AG08396 (cell line): ENCODE data around the gene CLDN4.
"Not testable (repeated sequence)": the region's sequence is repeated elsewhere in the genome, so short reads cannot be mapped to it uniquely, and the experiment has no call there.

ENCODE experiments used
- DNase-seq: peaks from one replicate; pipeline ENCODE4 v3.0.0; 2012; ENCODE audit warnings: low spot score, mixed read lengths

CLDN4 gene, protein sequence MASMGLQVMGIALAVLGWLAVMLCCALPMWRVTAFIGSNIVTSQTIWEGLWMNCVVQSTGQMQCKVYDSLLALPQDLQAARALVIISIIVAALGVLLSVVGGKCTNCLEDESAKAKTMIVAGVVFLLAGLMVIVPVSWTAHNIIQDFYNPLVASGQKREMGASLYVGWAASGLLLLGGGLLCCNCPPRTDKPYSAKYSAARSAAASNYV

DNA sequence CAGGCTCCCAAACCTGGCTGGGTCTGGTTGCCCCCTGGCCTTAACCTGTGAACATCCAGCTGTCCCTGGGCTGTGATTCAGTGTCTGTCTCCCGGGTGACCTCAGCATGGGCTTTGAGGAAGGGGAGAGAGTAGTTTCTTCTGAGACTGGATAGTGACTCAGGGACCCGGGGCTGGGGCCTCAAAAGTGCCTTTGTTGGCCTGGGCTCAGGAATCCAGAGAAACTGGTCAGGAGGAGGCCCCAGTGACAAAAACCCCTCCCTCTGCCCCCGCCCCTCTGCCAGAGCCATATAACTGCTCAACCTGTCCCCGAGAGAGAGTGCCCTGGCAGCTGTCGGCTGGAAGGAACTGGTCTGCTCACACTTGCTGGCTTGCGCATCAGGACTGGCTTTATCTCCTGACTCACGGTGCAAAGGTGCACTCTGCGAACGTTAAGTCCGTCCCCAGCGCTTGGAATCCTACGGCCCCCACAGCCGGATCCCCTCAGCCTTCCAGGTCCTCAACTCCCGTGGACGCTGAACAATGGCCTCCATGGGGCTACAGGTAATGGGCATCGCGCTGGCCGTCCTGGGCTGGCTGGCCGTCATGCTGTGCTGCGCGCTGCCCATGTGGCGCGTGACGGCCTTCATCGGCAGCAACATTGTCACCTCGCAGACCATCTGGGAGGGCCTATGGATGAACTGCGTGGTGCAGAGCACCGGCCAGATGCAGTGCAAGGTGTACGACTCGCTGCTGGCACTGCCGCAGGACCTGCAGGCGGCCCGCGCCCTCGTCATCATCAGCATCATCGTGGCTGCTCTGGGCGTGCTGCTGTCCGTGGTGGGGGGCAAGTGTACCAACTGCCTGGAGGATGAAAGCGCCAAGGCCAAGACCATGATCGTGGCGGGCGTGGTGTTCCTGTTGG, at the start of gene CLDN4:
CLDN4 (plus strand) TSS at position 316 of the 903 bp plus-strand sequence; CDS start at position 522, 206 bp downstream.
- DNase-seq, result no peak

- DNase-seq, result no peak
Observed at GRCh38 chr7:73786588-73786987, 44.2 kb upstream of the CLDN4 start.

- DNase-seq, result not testable (repeated sequence)
Observed at GRCh38 chr7:73787786-73788048, 43.1 kb upstream of the CLDN4 start.

DNA sequence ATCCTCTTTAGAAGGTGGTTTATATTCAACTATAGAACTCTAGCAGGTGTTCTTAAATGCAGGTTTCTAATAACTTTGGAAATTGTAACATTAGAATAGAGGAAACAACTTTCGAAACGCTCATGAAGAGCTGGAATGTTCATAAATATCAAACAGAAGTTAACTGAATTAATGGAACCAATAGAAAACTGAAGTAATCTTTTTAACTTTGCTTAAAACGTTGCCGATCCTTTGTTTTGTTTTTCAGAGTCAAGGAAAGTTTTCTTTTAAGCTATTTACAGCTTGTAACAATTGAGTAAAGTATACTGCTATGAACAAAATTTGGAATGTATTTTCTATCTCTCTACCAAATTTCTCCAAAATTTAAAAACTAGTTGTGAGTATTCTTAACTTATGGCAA, 41.7 kb upstream of the CLDN4 start:
- no peak for DNase-seq

DNA sequence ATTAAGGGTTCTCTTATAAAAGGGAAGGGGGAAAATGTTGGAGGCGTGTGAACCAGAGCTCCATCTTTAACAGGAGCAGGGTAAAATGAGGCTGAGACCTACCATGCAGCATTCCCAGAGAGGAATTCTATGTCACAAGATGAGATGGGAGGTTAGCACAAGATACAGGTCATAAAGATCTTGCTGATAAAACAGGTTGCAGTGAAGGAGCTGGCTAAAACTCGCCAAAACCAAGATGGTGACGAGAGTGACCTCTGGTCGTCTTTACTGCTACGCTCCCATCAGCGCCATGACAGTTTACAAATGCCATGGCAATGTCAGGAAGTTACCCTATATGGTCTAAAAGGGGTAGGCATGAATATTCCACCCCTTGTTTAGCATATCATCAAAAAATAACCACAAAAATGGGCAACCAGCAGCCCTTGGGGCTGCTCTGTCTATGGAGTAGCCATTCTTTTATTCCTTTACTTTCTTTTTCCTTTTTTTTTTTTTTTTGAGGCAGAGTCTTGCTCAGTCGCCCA, 39.6 kb upstream of the CLDN4 start:
- not testable (repeated sequence) for DNase-seq

DNA sequence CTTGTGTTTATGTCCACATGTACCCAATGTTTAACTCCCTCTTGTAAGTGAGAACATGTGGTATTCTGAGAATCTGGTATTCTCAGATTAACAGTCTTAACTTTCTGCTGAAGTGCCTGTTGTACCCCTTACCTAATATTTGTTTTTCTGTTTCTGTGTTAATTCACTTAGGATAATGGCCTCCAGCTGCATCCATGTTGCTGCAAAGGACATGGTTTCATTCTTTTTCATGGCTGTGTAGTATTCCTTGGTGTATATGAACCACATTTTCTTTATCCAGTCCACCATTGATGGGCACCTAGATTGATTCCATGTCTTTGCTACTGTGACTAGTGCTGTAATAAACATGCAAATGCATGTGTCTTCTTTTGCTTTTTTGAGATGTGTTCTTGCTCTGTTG, 35.6 kb upstream of the CLDN4 start:
- DNase-seq, result not testable (repeated sequence)

DNA sequence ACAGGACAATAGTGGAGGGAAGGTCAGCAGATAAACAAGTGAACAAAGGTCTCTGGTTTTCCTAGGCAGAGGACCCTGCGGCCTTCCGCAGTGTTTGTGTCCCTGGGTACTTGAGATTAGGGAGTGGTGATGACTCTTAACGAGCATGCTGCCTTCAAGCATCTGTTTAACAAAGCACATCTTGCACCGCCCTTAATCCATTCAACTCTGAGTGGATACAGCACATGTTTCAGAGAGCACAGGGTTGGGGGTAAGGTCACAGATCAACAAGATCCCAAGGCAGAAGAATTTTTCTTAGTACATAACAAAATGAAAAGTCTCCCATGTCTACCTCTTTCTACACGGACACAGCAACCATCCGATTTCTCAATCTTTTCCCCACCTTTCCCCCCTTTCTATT, 34.1 kb upstream of the CLDN4 start:
- DNase-seq, result not testable (repeated sequence)

DNA sequence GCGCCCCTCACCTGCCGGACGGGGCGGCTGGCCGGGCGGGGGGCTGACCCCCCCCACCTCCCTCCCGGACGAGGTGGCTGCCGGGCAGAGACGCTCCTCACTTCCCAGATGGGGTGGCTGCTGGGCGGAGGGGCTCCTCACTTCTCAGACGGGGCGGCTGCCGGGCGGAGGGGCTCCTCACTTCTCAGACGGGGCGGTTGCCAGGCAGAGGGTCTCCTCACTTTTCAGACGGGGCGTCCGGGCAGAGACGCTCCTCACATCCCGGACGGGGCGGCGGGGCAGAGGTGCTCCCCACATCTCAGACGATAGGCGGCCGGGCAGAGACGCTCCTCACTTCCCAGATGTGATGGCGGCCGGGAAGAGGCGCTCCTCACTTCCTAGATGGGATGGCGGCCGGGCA, 33.6 kb upstream of the CLDN4 start:
- DNase-seq, result not testable (repeated sequence)

DNA sequence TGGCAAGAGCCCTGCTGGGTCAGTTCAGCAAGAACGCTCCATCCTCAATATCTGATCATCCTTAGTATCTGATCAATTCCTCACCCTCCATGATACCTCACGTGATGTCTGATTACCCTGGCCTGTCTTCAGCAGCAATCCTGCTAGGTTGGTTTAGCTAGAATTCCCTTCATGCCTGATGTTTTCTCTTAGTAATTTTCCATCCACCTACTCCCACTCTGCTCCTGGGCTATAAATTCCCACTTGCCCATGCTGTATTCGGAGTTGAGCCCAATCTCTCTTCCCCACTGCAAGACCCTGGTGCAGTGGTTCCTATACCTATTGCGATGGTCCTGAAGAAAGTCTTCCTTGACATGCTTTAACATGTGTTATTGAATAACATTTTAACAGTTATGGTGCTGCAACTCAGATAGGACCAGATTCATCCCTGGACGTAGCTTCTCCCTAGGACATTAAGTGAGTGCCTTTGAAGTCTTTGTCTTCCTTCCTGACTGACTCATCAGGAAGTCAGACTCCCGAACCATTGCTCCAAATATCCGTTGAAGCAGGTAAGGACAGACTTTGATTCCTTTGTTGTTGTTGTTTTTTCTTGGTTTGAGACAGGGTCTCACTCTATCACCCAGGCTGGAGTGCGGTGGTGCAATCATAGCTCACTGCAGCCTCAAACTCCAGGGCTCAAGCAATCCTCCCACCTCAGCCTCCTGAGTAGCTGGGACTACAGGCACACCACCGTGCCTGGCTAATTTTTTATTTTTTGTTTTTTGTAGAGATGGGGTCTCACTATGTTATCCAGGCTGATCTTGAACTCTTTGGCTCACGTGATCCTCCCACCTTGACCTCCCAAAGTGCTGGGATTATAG, 31.3 kb upstream of the CLDN4 start:
- DNase-seq, result no peak

DNA sequence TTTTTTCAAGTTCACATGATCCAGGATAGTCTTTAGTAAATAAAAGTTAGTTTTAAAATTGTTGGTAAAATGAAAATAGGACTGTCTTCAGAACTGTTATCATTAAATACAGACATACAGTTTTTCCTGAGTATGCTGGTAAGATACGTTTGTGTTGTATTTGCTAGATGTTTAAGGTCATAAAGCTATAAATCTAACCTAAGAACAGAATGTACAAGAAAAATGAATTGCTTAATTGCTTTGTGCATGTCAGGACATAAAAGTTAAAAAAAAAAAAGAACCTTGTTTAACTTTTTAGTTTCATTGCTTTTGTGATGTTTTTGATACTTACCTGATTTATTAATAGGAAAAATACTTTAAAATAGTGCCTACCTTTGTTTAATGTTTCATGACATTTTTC, 29.2 kb upstream of the CLDN4 start:
- no peak for DNase-seq

GRCh38 chr7:73802459-73802858, 28.3 kb upstream of the CLDN4 start:
- DNase-seq, result no peak

DNA sequence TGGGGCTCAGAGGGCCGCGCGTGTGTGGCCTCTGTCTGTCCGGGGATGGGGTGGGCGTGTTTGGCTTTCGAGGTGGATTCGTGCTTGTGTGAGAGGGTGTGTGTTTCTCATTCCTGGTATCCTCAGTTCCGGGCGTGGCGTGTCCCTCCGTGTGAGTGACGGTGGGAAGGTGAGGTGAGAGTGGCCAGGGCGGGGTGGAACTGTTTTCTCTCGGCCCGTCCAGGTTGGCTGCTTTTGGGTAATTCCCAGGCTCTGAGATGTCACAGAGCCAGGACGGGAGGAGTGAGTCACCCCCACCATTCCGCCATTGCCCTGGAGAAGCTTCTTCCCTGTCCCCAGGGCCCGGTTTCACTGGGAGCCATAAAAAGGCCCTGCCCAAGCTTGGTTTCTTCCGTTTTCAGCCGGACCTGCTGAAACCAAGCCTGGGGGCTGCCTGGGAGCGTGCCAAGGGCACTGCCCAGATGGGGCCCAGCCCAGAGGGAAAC, 21.3 kb upstream of the CLDN4 start:
- DNase-seq, result no peak

DNA sequence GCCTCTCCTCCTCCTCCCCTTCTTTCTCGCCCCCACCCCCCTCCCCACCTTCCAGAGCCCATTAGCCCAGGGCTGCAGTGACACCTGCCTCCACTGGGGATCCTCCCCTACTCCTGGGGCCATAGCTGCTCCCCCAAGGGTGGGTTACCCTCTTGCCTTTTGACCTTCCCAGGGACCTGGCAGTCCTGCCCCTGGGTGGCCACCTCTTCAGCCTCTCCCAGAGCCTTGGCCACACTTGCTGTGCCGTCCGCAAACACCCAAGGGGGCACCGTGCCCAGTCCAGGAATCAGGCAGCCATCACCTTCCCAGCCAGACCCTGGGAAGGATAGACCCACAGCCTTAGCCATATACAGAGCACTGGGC, 19.8 kb upstream of the CLDN4 start:
- DNase-seq, result no peak

DNA sequence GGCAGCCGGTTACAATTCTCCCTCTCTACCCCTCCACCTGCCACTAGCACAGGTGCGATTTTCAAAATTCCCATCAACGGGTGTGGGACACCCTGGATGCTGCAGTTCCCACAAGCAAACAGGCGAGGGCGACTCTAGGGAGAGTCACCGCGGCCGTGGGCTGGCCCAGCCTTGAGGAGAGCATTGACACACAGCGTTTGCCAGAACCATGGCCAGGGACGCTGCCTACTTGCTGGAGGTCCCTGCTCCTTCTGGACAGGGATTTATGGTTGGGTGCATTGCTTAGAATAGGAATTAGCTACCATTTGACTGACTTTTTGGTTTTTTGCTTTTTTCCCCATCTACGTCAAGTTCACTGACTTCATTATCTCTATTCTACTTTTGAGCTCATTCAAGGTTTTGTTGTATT, 19.0 kb upstream of the CLDN4 start:
- peak; percentile 80 for DNase-seq

DNA sequence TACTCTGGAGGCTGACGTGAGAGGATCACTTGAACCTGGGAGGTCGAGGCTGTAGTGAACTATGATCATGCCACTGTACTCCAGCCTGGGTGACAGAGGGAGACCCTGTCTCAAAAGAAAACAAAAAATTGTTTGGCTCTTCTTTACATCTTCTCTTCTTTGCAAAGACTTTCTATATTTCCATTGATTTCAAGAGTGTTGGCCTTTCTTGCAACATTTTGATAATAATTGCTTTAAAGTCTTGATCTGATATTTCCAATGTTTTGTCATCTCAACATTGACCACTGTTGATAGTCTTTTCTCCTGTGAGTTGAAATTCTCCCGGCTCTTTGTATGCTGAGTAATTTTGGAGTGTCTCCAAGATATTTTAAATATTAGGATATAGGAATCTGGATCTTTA, 17.8 kb upstream of the CLDN4 start:
- DNase-seq, result no peak

- DNase-seq, result no peak
Observed at GRCh38 chr7:73815436-73815835, 15.4 kb upstream of the CLDN4 start.

DNA sequence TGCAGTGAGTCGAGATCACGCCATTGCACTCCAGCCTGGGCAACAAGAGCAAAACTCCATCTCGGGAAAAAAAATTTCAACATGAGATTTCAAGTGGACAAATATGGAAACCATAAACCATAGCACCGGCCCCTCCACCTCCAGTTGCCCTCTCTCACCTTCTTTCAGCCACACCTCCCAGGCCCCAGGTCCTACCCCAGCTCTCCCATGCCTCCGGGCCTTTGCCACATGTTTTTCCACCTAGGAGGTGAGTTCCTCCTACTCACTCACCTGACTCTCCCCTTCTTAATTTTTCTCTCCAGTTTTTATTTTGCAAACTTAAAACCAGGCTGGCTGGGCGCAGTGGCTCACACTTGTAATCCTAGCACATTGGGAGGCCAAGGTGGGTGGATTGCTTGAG, 13.7 kb upstream of the CLDN4 start:
- DNase-seq, result no peak

DNA sequence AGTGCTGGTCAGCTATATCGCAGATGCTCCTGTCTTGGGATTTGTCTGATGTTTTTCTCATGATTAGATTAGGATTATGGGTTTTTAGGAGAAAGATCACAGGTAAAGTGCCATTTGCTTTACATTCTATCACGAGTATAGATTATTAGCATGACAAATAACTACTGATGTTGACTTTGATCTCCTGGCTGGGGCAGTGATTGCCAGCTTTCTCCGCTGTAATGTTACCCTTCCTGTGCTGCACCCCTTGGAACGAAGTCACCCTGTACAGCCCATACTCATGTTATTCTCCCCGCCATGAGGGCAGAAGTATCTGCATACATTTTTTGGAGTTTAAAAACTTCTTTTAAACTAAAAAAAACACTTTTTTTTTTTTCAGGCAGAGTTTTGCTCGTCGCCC, 10.8 kb upstream of the CLDN4 start:
- DNase-seq, result no peak

DNA sequence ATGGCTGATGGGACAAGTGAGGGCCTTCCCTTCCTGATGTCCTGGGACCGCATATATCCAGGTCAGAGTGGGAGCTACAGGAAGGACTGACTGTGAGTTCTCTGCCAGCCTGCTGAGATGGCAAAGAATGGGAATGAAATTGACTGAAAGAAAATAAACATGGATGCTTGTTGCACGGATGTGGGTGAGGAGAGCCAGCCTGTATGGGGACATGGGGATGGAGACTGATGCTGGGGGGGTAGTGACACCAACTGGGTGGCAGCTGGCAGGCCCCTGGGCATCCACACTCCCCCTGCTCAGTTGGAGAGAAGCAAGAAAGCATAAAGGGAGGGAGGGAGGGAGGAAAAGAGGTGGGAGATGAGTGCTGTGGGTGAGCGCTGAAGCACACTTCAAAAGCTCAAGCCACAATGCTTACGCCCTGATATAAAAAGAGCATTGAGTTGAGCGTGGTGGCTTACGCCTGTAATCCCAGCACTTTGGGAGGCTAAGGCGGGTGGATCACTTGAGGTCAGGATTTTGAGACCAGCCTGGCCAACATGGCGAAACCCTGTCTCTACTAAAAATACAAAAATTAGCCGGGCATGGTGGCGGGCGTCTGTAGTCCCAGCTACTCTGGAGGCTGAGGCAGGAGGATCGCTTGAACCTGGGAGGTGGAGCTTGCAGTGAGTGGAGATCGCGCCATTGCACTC, 9.1 kb upstream of the CLDN4 start:
- not testable (repeated sequence) for DNase-seq

- DNase-seq, result peak; percentile 96
Observed at GRCh38 chr7:73822319-73823173, 8.2 kb upstream of the CLDN4 start.

DNA sequence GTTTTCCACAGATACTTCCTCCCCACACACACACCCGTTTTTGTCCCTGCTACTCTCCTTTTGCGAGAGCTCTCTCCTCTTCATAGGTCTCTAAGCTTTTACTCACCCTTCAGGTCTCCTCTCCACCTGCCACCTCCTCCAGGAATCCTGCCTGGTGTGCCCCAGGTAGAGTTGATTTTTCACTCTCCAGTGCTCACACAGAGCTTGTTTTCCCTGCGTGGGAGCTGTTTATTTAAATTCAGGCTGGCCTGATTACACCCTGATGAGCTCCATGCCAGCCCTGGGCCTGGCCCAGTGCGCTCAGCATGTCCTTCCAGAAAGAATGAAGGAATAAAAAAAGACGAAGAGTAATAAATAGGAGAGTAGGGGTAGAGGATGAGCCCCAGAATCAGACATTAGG, 7.5 kb upstream of the CLDN4 start:
- no peak for DNase-seq
